Adrenal gland (tissue), 12 donors: Measurements from ENCODE around the gene SCUBE1. TPM values are rescaled to one million over a fixed set of nuclear protein-coding genes. Genes with fewer than 3 reads are reported as not detected.

ENCODE experiments used
- DNase-seq, 7 donors: peaks; one replicate each; pipeline ENCODE4 v3.0.0-alpha.2; 2019 to 2020
- H3K27ac ChIP-seq, 5 donors: fragments of 200-600 bp; sonication (generic) in 4 of 5; 1 replicate in 3 of 5; 2 replicates in 2 of 5; pipeline versions ENCODE4 v1.5.1 to v1.8.0; 2016 to 2020; ENCODE audit warnings: mild to moderate bottlenecking in 1 of 5
- H3K27me3 ChIP-seq: fragments of 200-600 bp; 2 replicates; pipeline ENCODE4 v1.8.0; 2021
- H3K36me3 ChIP-seq, 2 donors: fragments of 200-600 bp; replicated peaks in 1 of 2; 1 replicate in 1 of 2; 2 replicates in 1 of 2; pipeline versions ENCODE4 v1.5.1 to v1.8.0; 2018 to 2022
- H3K4me1 ChIP-seq, 2 donors: fragments of 200-600 bp; replicated peaks in 1 of 2; 1 replicate in 1 of 2; 2 replicates in 1 of 2; pipeline versions ENCODE4 v1.5.1 to v1.8.0; 2018 to 2021
- H3K4me3 ChIP-seq, 4 donors: fragments of 200-600 bp; sonication (generic) in 3 of 4; one replicate each; pipeline ENCODE4 v1.5.1; 2016 to 2018
- H3K9me3 ChIP-seq, 3 donors: fragments of 200-600 bp; sonication (generic) in 1 of 3; replicated peaks in 1 of 3; 1 replicate in 2 of 3; 2 replicates in 1 of 3; pipeline versions ENCODE4 v1.5.1 to v1.8.0; 2016 to 2021
- CTCF ChIP-seq, 6 experiments: fragments of 450-650 bp in 4 of 6; fragments of 200-600 bp in 2 of 6; sonication (generic) in 1 of 6; IDR thresholded peaks; 1 replicate in 5 of 6; 2 replicates in 1 of 6; pipeline versions ENCODE4 v1.5.1 to v1.8.0; 2016 to 2021; ENCODE audit warnings: antibody characterized with exemption in 6 of 6, mild to moderate bottlenecking in 2 of 6, moderate library complexity in 1 of 6
- POLR2A ChIP-seq, 2 donors: fragments of 450-650 bp; IDR thresholded peaks; one replicate each; pipeline ENCODE4 v1.6.1; 2017; ENCODE audit warnings: antibody characterized with exemption in 2 of 2, mild to moderate bottlenecking in 2 of 2, moderate library complexity in 1 of 2
- WGBS, 4 donors: extraction: QIAGEN DNeasy Blood & Tissue Kit in 2 of 4; methylation state at CpG; one replicate each; pipeline versions ENCODE4 v1.1.5 to v1.1.7; 2013 to 2017; 5-methylcytosine and 5-hydroxymethylcytosine counted together
- intact Hi-C, 2 donors: fragments of 100-400 bp; cut with DNase I; formaldehyde crosslinking; loops; one replicate each; pipeline versions ENCODE4 v1.14.1 to v1.15.0; 2022 to 2023
- polyA plus RNA-seq, 3 donors: library from polyadenylated mRNA; stranded (reverse); fragments of 200-250 nt in 2 of 3; fragments of 350-450 nt in 1 of 3; fragmentation: Illumina TruSeq in 1 of 3; extraction: RNeasy Lipid Tissue Mini Kit (QIAGEN cat#74804) in 1 of 3; gene quantifications; one replicate each; pipeline ENCODE4 v1.2.3, GENCODE V29; 2013 to 2014
- total RNA-seq, 9 donors: library from RNA; depleted of rRNA in 4 of 9; stranded (reverse); fragments of >200 nt in 4 of 9; fragments of 120-200 nt in 1 of 9; fragmentation: NEBNext Ultra II Directional in 1 of 9; extraction: Animal tissue kit (Norgen Biotek cat#: 25700) in 1 of 9; gene quantifications; one replicate each; pipeline versions ENCODE4 v1.1.0 to v1.2.4, GENCODE V29; 2013 to 2023
- donor health status: healthy with polysubstance abuse.
- donor health status: Bipolar disorder and iron deficiency.
- donor health status: DM: yes; HTN: yes; CAD: no.
- donor health status: DM: no; HTN: no; CAD: no.
- donor health status: DM: no; HTN: no; CAD: no.
- donor health status: DM: yes; HTN: yes; CAD: no.

SCUBE1 gene
- total and polyA plus RNA-seq, 12 donors: 1.4 to 34.0 (median 8.8) TPM

- peaks cover 0 to 61% of the 10 kb centered on the region in 2 donors for H3K36me3 ChIP-seq
Measured at GRCh38 chr22:43176090-43176489, 167.1 kb downstream of the SCUBE1 start.

GRCh38 chr22:43174941-43175531 is 168.1 kb downstream of the SCUBE1 start:
- WGBS, 4 donors: 85 to 100% (median 96%) methylated on average over 1 to 9 of the region's 9 CpGs

More at GRCh38 chr22:43176090-43176489, 167.1 kb downstream of the SCUBE1 start:
- no peak overlapping the region for H3K27ac ChIP-seq
- no peaks in the 10 kb centered on the region for H3K4me1 ChIP-seq
- H3K9me3 ChIP-seq: no peaks in the 10 kb centered on the region
- TF ChIP-seq CTCF (IDR thresholded peaks at IDR 0.05): no peak
- TF ChIP-seq POLR2A (IDR thresholded peaks at IDR 0.05): no peak
- DNase-seq: peak in 1 of 7 donors; percentile 9
- intact Hi-C loops: no loop called here
- H3K4me3 ChIP-seq: no peak overlapping the region
- H3K27me3 ChIP-seq: no peaks in the 10 kb centered on the region
- 76 to 86% (median 83%) methylated on average over 7 to 15 of the region's 15 CpGs for WGBS, 4 donors

GRCh38 chr22:43173976-43174720 is 169.0 kb downstream of the SCUBE1 start:
- peaks cover 0 to 63% of the 10 kb centered on the region in 2 donors for H3K36me3 ChIP-seq
- WGBS, 4 donors: 92 to 94% (median 93%) methylated on average over 15 to 39 of the region's 39 CpGs

More at GRCh38 chr22:43174941-43175531, 168.1 kb downstream of the SCUBE1 start:
- Histone ChIP-seq H3K27ac (no peak overlapping the region), H3K27me3 (no peaks in the 10 kb centered on the region), H3K4me3 (no peak overlapping the region), H3K9me3 (no peaks in the 10 kb centered on the region), H3K4me1 (no peaks in the 10 kb centered on the region), H3K36me3 (peaks cover 0 to 69% of the 10 kb centered on the region in 2 donors)
- TF ChIP-seq POLR2A (IDR thresholded peaks at IDR 0.05): no peak
- intact Hi-C loops: no loop called here
- DNase-seq: no peak

GRCh38 chr22:43173566-43173965 is 169.6 kb downstream of the SCUBE1 start:
- intact Hi-C loops: no loop called here
- TF ChIP-seq POLR2A (IDR thresholded peaks at IDR 0.05): no peak
- TF ChIP-seq CTCF (IDR thresholded peaks at IDR 0.05): no peak
- H3K27ac ChIP-seq: no peak overlapping the region
- H3K27me3 ChIP-seq: no peaks in the 10 kb centered on the region
- WGBS, 4 donors: 96 to 100% (median 96%) methylated on average over 1 to 9 of the region's 9 CpGs; no CpG with 5 or more reads in 1 of the 4 donors
- no peaks in the 10 kb centered on the region for H3K9me3 ChIP-seq
- no peaks in the 10 kb centered on the region for H3K4me1 ChIP-seq
- H3K4me3 ChIP-seq: no peak overlapping the region
- DNase-seq: no peak
- peaks cover 0 to 61% of the 10 kb centered on the region in 2 donors for H3K36me3 ChIP-seq

More at GRCh38 chr22:43173976-43174720, 169.0 kb downstream of the SCUBE1 start:
- Histone ChIP-seq H3K9me3 (no peaks in the 10 kb centered on the region), H3K4me3 (no peak overlapping the region), H3K27ac (no peak overlapping the region), H3K4me1 (no peaks in the 10 kb centered on the region), H3K27me3 (no peaks in the 10 kb centered on the region)
- intact Hi-C loops: no loop called here
- no peak for TF ChIP-seq CTCF (IDR thresholded peaks at IDR 0.05)
- DNase-seq: no peak
